K562 (cell line): Measurements from ENCODE around the gene CHKB.

ENCODE experiments used
- CTCF ChIP-seq, 3 experiments: IDR thresholded peaks in 2 of 3; conservative IDR thresholded peaks in 1 of 3; 2 replicates each; pipeline ENCODE4 v1.5.1; 2011 to 2012; ENCODE audit warnings: low read length in 3 of 3, mild to moderate bottlenecking in 3 of 3, control low read depth in 2 of 3, improper control_type of control experiment in 1 of 3, inconsistent platforms in 1 of 3, low read depth in 1 of 3, mixed read lengths in 1 of 3, moderate library complexity in 1 of 3; ENCODE audit not compliant: insufficient read depth in 2 of 3
- EZH2 ChIP-seq: IDR thresholded peaks from 2 replicates; pipeline ENCODE4 v1.6.1; 2012; ENCODE audit warnings: low read depth, mild to moderate bottlenecking, inconsistent platforms, low read length, borderline replicate concordance
- MAX ChIP-seq: sonication (generic); formaldehyde crosslinking; IDR thresholded peaks from 2 replicates; pipeline ENCODE4 v1.9.0; 2022; ENCODE audit warnings: mild to moderate bottlenecking, missing genetic modification reagents
- NFYB ChIP-seq: IDR thresholded peaks from 2 replicates; pipeline ENCODE4 v1.6.1; 2011; ENCODE audit warnings: mild to moderate bottlenecking, moderate library complexity; ENCODE audit not compliant: insufficient read length; ENCODE audit errors: extremely low read depth
- POLR2AphosphoS5 ChIP-seq: IDR thresholded peaks from 2 replicates; pipeline ENCODE4 v1.6.1; 2011; ENCODE audit warnings: mild to moderate bottlenecking, low read depth, low read length, moderate library complexity; ENCODE audit not compliant: control insufficient read depth, insufficient read depth
- ZBTB26 ChIP-seq: fragments of 450-650 bp; formaldehyde crosslinking; IDR thresholded peaks from 2 replicates; pipeline ENCODE4 v1.4.0; 2022; ENCODE audit warnings: missing genetic modification characterization
- ZBTB8A ChIP-seq: fragments of 450-650 bp; IDR thresholded peaks from 2 replicates; pipeline ENCODE4 v1.6.1; 2018; ENCODE audit warnings: mild to moderate bottlenecking, moderate library complexity; ENCODE audit not compliant: partially characterized antibody
- TF ChIP-seq, protein P1 (sequence below): fragments of 450-650 bp; IDR thresholded peaks from 2 replicates; pipeline ENCODE4 v1.7.1; 2018; ENCODE audit warnings: mild to moderate bottlenecking, low read depth; ENCODE audit not compliant: partially characterized antibody

GRCh38 chr22:50577987-50578775 is 4.5 kb downstream of the CHKB start, which contains the start of gene CPT1B:
- TF ChIP-seq ZBTB8A: no peak
- TF ChIP-seq ZBTB26 (CRISPR knock-in tag): no peak
- TF ChIP-seq EZH2: no peak
- no peak for TF ChIP-seq CTCF (IDR thresholded peaks at IDR 0.05 in 2 of 3, conservative IDR thresholded peaks at IDR 0.05 in 1 of 3; ENCODE audit: insufficient read depth in 2 of 3, low read depth in 1 of 3, low read length in 3 of 3)
- TF ChIP-seq NFYB: no peak
- TF ChIP-seq POLR2AphosphoS5: no peak
- TF ChIP-seq MAX (CRISPR knock-in tag): no peak
- TF ChIP-seq, protein P1, sequence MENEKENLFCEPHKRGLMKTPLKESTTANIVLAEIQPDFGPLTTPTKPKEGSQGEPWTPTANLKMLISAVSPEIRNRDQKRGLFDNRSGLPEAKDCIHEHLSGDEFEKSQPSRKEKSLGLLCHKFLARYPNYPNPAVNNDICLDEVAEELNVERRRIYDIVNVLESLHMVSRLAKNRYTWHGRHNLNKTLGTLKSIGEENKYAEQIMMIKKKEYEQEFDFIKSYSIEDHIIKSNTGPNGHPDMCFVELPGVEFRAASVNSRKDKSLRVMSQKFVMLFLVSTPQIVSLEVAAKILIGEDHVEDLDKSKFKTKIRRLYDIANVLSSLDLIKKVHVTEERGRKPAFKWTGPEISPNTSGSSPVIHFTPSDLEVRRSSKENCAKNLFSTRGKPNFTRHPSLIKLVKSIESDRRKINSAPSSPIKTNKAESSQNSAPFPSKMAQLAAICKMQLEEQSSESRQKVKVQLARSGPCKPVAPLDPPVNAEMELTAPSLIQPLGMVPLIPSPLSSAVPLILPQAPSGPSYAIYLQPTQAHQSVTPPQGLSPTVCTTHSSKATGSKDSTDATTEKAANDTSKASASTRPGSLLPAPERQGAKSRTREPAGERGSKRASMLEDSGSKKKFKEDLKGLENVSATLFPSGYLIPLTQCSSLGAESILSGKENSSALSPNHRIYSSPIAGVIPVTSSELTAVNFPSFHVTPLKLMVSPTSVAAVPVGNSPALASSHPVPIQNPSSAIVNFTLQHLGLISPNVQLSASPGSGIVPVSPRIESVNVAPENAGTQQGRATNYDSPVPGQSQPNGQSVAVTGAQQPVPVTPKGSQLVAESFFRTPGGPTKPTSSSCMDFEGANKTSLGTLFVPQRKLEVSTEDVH: no peak
